OCI-LY7 (cell line): ENCODE measurements around the gene NRAP.

Experiments
- CTCF ChIP-seq: fragments of 200-600 bp; sonication (generic); conservative IDR thresholded peaks from 2 replicates; pipeline ENCODE4 v1.5.1; 2014; ENCODE audit warnings: mild to moderate bottlenecking, antibody characterized with exemption, low read length, moderate library complexity, mixed read lengths
- EZH2phosphoT487 ChIP-seq: fragments of 200-600 bp; sonication (generic); IDR thresholded peaks from 2 replicates; pipeline ENCODE4 v1.6.1; 2018; ENCODE audit warnings: low read depth, borderline replicate concordance, mild to moderate bottlenecking, mixed run types, antibody characterized with exemption, low read length, moderate library complexity, mixed read lengths

GRCh38 chr10:113549856-113550255 is 114.0 kb downstream of the NRAP start:
- no peak for TF ChIP-seq CTCF
- no peak for TF ChIP-seq EZH2phosphoT487
